Lower leg skin (tissue), 4 donors: ENCODE results near the gene PAK4. TPM values are rescaled to one million over a fixed set of nuclear protein-coding genes. Genes with fewer than 3 reads are reported as not detected.
A peak's percentile ranks its signal among the peaks of the same experiment; 100 is the strongest.

Experiments
- DNase-seq, 2 donors: peaks; one replicate each; pipeline ENCODE4 v3.0.0-alpha.2; 2019; ENCODE audit warnings: low spot score in 2 of 2
- H3K4me3 ChIP-seq: fragments of 200-600 bp; sonication (generic); 2 replicates; pipeline ENCODE4 v1.5.1; 2017; ENCODE audit warnings: mild to moderate bottlenecking, low read depth; ENCODE audit not compliant: poor library complexity, severe bottlenecking
- POLR2A ChIP-seq, 2 donors: fragments of 450-650 bp; IDR thresholded peaks; one replicate each; pipeline ENCODE4 v1.6.1; 2016 to 2017; ENCODE audit warnings: antibody characterized with exemption in 2 of 2, mild to moderate bottlenecking in 1 of 2, moderate library complexity in 1 of 2
- WGBS, 2 donors: methylation state at CpG; one replicate each; pipeline ENCODE4 v1.1.5; 2018; 5-methylcytosine and 5-hydroxymethylcytosine counted together
- intact Hi-C: fragments of 100-400 bp; cut with DNase I; formaldehyde crosslinking; loops from one replicate; pipeline ENCODE4 v1.15.0; 2023; ENCODE audit warnings: low total_unique reads
- total RNA-seq, 4 donors: library from RNA; depleted of rRNA; stranded (reverse); fragments of >200 nt; gene quantifications; one replicate each; pipeline ENCODE4 v1.1.0, GENCODE V29; 2016
- TF ChIP-seq, protein P1 (sequence below), 3 donors: fragments of 450-650 bp; IDR thresholded peaks; one replicate each; pipeline ENCODE4 v1.5.1; 2016; ENCODE audit warnings: antibody characterized with exemption in 3 of 3, mild to moderate bottlenecking in 3 of 3, moderate library complexity in 2 of 3

Gene PAK4
- total RNA-seq, 4 donors from 2014 or later = 30.9 to 65.7 (median 40.1) TPM

DNA sequence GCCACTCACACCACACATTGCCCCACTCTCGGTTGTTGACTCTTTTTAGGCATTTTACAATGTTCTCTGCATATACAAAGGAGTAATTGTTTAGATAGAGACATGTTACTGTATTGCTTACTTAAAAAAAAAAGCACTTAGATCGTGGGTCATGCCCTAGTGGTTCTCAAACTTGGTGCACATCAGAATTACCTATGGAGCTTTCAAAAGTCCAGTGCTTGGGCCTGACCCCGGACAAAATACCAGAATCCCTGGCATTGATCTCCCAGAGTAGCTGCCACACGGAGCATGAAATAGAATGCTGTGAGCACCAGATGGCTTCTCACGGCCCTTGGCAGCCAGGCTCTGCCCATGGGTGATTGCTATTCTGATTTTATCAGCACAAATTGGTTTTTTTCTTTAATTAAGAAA is 21.4 kb upstream of the PAK4 start:
- WGBS, 2 donors = 62 to 71% methylated on average over 5 of the region's 5 CpGs
- intact Hi-C loops = no loop called here
- DNase-seq = no peak
- no peak for TF ChIP-seq POLR2A (IDR thresholded peaks at IDR 0.05)
- TF ChIP-seq, protein P1, sequence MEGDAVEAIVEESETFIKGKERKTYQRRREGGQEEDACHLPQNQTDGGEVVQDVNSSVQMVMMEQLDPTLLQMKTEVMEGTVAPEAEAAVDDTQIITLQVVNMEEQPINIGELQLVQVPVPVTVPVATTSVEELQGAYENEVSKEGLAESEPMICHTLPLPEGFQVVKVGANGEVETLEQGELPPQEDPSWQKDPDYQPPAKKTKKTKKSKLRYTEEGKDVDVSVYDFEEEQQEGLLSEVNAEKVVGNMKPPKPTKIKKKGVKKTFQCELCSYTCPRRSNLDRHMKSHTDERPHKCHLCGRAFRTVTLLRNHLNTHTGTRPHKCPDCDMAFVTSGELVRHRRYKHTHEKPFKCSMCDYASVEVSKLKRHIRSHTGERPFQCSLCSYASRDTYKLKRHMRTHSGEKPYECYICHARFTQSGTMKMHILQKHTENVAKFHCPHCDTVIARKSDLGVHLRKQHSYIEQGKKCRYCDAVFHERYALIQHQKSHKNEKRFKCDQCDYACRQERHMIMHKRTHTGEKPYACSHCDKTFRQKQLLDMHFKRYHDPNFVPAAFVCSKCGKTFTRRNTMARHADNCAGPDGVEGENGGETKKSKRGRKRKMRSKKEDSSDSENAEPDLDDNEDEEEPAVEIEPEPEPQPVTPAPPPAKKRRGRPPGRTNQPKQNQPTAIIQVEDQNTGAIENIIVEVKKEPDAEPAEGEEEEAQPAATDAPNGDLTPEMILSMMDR (IDR thresholded peaks at IDR 0.05) = no peak
- no peak overlapping the region for H3K4me3 ChIP-seq

DNA sequence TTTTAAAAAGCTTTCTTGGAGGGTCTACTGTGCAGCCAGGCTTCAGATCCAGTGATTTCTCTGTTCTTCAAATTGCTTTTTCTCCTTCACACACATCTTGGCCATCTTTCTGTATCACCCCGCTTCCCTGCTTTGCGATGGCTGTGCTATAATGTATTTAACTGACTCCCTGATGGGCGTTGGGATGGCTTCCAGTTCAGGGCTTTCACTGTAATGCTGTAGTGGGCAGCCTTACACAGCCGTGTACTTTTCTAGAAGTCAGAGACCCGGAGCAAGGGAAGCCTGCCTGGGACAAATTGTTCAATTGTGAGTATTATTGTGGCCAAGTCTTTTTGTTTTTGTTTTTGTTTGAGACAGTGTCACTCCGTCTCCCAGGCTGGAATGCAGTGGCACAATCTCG is 19.4 kb upstream of the PAK4 start:
- intact Hi-C loops = no loop called here
- no peak for DNase-seq
- 42 to 44% methylated on average over 7 of the region's 7 CpGs for WGBS, 2 donors
- no peak overlapping the region for H3K4me3 ChIP-seq
- no peak for TF ChIP-seq POLR2A (IDR thresholded peaks at IDR 0.05)
- TF ChIP-seq, protein P1 (IDR thresholded peaks at IDR 0.05) = no peak

DNA sequence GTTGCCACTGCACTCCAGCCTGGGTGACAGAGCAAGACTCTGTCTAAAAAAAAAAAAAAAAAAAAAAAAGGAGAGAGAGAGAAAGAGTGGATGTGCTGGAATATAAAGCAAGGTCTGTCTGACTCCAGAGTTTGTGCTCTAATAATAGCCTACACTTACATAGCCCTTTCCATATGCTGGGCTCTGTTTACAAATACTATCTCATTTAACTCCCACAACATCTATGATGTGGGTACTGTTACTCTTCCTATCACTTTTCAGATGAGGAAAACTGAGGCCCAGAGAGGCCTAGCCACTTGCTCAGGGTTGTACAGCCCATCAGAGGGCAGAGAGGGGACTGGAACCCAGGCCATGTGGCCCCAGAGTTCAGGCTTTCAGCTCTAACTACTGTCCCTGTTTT is 15.9 kb upstream of the PAK4 start:
- TF ChIP-seq POLR2A (IDR thresholded peaks at IDR 0.05) = no peak
- TF ChIP-seq, protein P1 (IDR thresholded peaks at IDR 0.05) = no peak
- intact Hi-C loops = no loop called here
- DNase-seq = no peak
- no peak overlapping the region for H3K4me3 ChIP-seq

DNA sequence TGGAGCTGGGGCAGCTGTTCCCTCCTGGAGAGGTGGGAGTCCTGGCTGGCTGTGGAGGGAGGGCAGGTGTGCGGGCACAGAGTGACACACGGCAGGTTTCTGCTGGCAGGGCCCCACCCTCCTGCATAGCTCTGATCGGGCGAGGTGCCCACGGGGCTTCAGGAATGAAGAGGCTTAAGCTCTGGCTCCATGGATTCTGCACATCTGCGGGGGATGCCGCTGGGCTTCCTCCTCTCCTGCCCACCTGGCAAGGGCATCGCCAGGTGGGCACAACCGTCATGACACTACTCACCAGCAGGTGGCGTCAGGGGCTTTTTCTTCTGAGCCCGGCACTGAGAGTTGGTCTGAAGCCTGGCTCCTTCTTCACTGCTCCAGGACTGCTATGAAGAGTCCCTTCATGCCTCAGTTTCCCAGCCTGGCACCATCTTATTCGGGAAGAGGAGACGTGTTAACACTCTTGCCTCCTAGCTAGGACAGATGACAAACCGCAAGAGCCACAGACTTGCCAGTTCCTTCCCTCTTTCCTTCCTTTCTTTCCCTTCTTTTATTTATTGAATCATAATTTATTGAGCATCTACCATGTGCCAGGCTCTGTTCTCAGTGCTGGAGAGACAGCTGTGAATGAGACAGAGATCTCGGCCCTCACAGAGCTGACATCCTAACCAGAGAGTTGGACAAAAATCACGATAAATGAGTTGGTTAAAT is 15.2 kb upstream of the PAK4 start:
- DNase-seq = peak in 1 of 2 donors; percentile 90
- 14 to 29% methylated on average over 11 to 14 of the region's 16 CpGs for WGBS, 2 donors

DNA sequence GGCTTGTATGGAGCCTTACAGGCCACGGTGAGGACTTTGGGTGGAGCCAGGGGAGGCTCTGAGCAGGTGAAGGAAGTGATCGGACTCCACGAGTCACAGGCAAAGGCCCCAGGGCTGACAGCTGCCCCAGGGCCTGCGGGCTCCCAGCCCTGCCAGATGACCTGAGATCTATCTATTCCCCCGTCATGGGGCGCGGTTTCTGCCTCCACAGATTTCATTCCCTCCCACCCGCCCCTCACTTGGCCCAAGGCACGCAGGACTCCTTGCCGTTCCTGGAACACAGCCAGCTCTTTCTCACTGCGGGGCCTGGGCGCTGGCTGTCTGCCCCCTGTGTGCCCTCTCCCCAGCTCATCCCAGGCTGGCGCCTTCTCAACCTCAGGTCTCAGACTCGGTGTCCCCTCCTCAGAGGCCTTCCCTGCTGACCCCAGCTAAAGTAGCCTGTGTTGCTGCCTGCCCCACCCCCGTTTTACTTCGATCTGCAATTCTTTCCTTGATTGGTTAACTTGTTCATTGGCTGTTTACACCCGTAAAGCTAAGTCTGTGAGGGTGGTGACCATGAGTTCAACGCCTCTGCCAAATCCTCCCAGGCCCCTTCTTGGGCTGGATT is 13.9 kb upstream of the PAK4 start:
- TF ChIP-seq, protein P1 (IDR thresholded peaks at IDR 0.05) = no peak
- TF ChIP-seq POLR2A (IDR thresholded peaks at IDR 0.05) = no peak
- no peak for DNase-seq
- no peak overlapping the region for H3K4me3 ChIP-seq
- intact Hi-C loops = no loop called here
- 17 to 35% methylated on average over 17 of the region's 18 CpGs for WGBS, 2 donors

More for the DNA sequence above, 15.2 kb upstream of the PAK4 start:
- intact Hi-C loops = no loop called here
- H3K4me3 ChIP-seq = no peak overlapping the region
- no peak for TF ChIP-seq POLR2A (IDR thresholded peaks at IDR 0.05)
- TF ChIP-seq, protein P1 (IDR thresholded peaks at IDR 0.05) = no peak
